GM19025 (cell line): ENCODE results near the gene BLACAT1.

Experiments used
- ATAC-seq: cut with Tn5 transposase; IDR thresholded peaks from one replicate; pipeline ENCODE4 v1.9.1; 2021; ENCODE audit warnings: mild to moderate bottlenecking, low read depth, moderate library complexity; ENCODE audit not compliant: unreplicated experiment

Gene BLACAT1

GRCh38 chr1:205456868-205457745 is 1.3 kb upstream of the BLACAT1 start:
- no peak for ATAC-seq

- ATAC-seq, result no peak
Observed at GRCh38 chr1:205456383-205456867, 580 bp upstream of the BLACAT1 start.

- ATAC-seq, result no peak
Observed at GRCh38 chr1:205454903-205455335, 926 bp downstream of the BLACAT1 start.

- ATAC-seq, result no peak
Observed at GRCh38 chr1:205453466-205453865, 2.4 kb downstream of the BLACAT1 start.

DNA sequence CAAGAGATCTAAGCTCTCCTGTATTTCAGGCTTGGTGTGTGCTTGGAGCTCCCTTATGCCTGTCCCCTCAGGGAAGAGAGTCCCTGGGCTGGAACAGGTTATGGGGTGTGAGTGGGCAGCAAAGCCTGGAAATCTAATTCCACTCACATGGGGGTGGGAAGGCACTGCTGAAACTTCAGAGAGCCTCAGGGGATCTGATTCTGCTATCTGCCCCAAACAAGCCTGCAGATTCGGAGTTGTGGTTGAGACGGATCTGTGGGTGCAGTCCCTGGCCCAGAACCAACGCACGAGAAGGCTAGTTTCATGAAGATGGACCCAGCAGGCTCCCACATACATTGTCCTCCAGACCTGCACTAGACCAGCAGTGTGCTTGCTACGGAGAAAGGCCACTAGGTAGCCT is 2.9 kb downstream of the BLACAT1 start:
- no peak for ATAC-seq

GRCh38 chr1:205452364-205452763 is 3.5 kb downstream of the BLACAT1 start:
- no peak for ATAC-seq

DNA sequence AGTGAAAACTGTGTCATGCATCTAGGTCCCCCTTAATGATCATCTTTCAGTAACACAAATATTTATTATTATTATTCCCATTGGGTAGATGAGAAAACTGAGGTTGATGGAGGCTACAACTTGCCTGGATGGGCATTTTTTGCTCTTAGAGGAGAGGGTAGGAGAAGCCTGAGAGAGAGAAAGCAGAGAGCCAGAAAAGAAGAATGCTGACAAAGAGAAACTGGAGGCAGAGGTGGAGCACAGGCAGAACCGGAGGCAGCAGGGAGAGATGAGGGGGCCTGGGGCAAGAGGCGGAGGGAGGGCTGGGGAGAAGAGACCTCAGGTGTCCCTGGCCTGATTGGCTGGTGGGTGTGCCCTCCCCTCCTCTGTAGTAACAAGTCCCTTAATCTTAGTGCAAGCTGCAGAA is 4.1 kb downstream of the BLACAT1 start:
- no peak for ATAC-seq

- no peak for ATAC-seq
Observed at GRCh38 chr1:205451202-205451601, 4.6 kb downstream of the BLACAT1 start.

DNA sequence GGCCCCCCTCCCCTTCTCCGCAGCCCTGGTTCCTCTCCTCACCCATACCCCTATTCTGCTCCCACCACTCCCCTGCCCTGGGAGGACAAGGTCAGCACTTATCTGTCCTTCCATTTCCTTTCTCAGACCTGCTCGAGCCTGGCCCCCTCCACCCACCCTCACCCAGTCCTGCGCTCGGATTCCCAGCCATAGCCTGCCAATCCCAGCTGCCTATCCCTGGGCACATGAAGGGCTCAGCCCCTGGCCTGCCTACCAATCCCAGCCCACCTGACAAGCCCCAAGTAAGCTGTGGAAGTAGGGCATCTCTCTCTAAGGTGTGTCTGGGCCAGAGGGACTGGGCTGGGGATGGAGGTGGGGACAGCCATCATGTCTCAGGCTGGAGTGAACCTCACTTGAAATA is 5.4 kb downstream of the BLACAT1 start:
- ATAC-seq, result no peak

DNA sequence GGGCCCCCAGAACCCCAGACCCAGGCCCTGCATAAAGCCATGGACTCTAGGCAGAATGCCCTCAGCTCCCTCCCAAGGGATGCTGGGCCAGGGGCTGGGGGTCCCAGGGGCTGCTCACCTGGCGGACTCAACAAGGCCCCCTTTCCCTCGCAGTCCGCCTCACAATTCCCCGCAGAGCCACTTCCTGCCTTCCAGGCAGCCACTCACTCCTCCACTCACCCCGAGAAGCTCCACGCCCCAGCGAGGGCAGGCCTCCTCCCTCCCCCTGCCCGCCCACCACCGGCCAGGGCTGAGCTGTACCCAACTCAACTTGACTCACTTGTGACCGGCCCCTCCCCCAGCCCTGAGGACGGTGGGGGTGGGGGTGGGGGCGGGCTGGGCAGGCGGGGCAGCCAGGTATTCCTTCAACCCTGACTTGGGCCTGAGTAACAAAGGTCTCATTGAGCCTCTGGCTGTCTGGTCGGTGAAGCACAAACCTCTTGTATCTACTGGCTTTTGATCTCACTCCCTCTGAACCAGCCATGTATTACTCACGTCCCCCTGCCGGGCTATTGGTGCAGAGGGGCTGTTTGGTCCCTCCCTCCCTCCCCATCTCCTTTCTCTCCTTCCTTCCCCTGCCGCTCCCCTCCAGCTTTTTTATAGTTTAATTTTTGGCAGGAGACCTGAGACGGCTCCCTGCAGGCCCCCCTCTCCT is 5.9 kb downstream of the BLACAT1 start:
- ATAC-seq, result no peak

DNA sequence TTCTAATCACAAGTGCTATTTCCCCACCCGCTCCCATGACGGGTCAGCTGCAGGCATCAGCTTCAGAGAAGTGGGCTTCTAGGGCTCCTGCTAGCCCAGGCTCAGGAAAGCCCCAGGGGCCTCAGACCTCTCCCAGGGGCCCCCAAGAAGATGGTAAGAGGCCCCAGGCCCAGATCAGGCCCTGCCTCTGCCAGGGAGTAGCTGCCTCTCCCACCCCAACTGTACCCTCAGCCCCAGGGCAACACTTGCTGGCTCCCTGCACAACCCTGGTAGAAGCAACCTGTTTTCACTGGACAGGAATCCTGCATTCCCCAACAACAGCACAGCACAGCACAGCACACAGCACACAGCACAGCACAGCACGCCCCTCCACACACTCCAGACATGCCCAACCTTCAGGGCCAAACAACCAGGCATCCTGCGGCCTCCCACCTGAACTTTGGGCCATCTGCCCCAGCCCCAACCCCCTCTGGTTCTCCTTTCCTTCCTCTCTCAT is 6.5 kb downstream of the BLACAT1 start:
- ATAC-seq, result no peak

DNA sequence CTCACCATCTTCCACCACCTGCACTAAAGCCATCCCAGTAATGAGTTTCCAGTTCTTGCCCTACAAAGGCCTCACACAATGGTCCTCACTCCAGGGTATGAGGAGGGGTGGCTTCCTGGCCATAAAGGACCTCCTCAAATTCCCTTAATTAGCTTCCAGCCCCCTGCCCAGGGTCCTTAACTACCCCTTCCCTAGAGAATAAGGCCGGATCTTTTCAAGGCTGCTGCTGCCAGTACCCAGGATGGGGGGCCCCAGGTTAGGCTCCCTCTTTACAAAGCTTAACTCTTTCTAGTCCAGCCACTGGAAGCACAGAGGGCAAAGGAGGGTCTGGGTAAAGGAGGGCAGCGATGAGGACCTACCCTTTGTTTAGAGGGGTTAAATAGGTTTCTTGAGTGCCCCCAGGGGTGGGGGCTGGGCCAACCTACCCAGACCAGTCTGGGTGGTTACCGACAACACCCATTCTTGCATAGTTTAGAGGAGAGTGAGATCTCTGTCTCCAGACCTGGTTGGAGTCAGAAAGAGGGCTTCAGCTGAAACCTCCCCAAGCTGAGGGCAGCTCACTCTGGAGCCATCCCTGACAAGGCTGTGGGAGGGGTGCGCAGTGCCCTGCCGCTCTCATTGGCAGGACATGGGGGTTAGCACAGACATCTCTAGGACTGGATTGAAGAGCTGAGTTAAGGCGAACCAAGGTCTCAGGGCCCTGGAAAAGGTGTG is 7.1 kb downstream of the BLACAT1 start:
- no peak for ATAC-seq

- no peak for ATAC-seq
Observed at GRCh38 chr1:205447457-205448341, 8.1 kb downstream of the BLACAT1 start.

- no peak for ATAC-seq
Observed at GRCh38 chr1:205446828-205447227, 9.0 kb downstream of the BLACAT1 start.

DNA sequence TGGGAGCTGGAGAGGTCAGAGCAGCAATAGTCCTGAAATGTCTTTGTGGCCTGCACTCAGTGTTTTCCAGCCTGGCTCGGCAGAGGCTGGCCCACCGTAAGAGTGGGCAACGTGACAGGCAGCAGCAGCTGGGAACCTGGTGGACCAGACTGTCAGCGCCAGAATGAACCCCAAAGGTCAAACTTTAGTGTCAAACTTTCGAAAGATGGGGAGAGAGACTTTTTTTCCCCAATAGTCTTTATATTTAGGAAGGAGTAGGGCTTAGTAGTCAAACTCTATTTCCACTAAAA is 10.3 kb downstream of the BLACAT1 start:
- no peak for ATAC-seq

GRCh38 chr1:205444931-205445645 is 10.8 kb downstream of the BLACAT1 start:
- ATAC-seq, result no peak

- ATAC-seq, result no peak
Observed at GRCh38 chr1:205444300-205444930, 11.4 kb downstream of the BLACAT1 start.

- ATAC-seq, result no peak
Observed at GRCh38 chr1:205443585-205444299, 12.1 kb downstream of the BLACAT1 start.
